Ovary (tissue), 3 donors: ENCODE data around the gene PARD3B.

Experiments used
- EP300 ChIP-seq: sonication (generic); formaldehyde crosslinking; IDR thresholded peaks from one replicate; pipeline ENCODE4 v1.6.1; 2017; ENCODE audit warnings: antibody characterized with exemption
- POLR2A ChIP-seq: fragments of 450-650 bp; IDR thresholded peaks from one replicate; pipeline ENCODE4 v1.6.1; 2017; ENCODE audit warnings: antibody characterized with exemption, mild to moderate bottlenecking, moderate library complexity
- TF ChIP-seq, protein P1 (sequence below), 3 donors: fragments of 450-650 bp in 2 of 3; fragments of 200-600 bp in 1 of 3; IDR thresholded peaks; one replicate each; pipeline versions ENCODE4 v1.5.1 to v1.8.0; 2016 to 2022; ENCODE audit warnings: antibody characterized with exemption in 3 of 3, mild to moderate bottlenecking in 1 of 3
- donor health status: DM: no; HTN: no; CAD: no.

GRCh38 chr2:205367331-205367935 is 822.2 kb downstream of the PARD3B start:
- TF ChIP-seq, protein P1, sequence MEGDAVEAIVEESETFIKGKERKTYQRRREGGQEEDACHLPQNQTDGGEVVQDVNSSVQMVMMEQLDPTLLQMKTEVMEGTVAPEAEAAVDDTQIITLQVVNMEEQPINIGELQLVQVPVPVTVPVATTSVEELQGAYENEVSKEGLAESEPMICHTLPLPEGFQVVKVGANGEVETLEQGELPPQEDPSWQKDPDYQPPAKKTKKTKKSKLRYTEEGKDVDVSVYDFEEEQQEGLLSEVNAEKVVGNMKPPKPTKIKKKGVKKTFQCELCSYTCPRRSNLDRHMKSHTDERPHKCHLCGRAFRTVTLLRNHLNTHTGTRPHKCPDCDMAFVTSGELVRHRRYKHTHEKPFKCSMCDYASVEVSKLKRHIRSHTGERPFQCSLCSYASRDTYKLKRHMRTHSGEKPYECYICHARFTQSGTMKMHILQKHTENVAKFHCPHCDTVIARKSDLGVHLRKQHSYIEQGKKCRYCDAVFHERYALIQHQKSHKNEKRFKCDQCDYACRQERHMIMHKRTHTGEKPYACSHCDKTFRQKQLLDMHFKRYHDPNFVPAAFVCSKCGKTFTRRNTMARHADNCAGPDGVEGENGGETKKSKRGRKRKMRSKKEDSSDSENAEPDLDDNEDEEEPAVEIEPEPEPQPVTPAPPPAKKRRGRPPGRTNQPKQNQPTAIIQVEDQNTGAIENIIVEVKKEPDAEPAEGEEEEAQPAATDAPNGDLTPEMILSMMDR (IDR thresholded peaks at IDR 0.05) = no peak
- no peak for TF ChIP-seq EP300
- TF ChIP-seq POLR2A = no peak
